Measurements from ENCODE around the gene CTIF. TPM values are rescaled to one million over a fixed set of nuclear protein-coding genes. Genes with fewer than 3 reads are reported as not detected.

CTIF gene
- polyA plus RNA-seq, 1 donor from 2014 or later: 50.2 TPM

- Histone ChIP-seq H3K9me2 (ENCODE audit: insufficient read depth, low read length) (no peaks in the 10 kb centered on the region), H3K4me3 (ENCODE audit: low read length) (no peak overlapping the region), H3K36me3 (ENCODE audit: insufficient read depth, low read length) (no peaks in the 10 kb centered on the region), H3K4me2 (ENCODE audit: low read length) (no peak overlapping the region), H3K9ac (ENCODE audit: low read length) (no peak overlapping the region), H3K79me2 (replicated peaks; ENCODE audit: insufficient read depth, low read length) (no peaks in the 10 kb centered on the region), H3K9me3 (ENCODE audit: low read length) (no peaks in the 10 kb centered on the region), H3K27me3 (ENCODE audit: insufficient read depth, low read depth, low read length) (no peaks in the 10 kb centered on the region), H4K20me1 (ENCODE audit: insufficient read depth) (no peaks in the 10 kb centered on the region), H3K27ac (ENCODE audit: low read length) (no peak overlapping the region), H2AFZ (ENCODE audit: low read depth, low read length) (no peak overlapping the region), H3F3A (ENCODE audit: insufficient read depth, low read length, poor library complexity, severe bottlenecking) (no peaks in the 10 kb centered on the region)
- no peak for TF ChIP-seq EZH2 (IDR thresholded peaks at IDR 0.05; ENCODE audit: borderline replicate concordance, insufficient read depth, low read length, poor library complexity, severe bottlenecking)
- no peak for TF ChIP-seq REST (IDR thresholded peaks at IDR 0.05; ENCODE audit: borderline replicate concordance)
- no peak for TF ChIP-seq TAF1 (IDR thresholded peaks at IDR 0.05; ENCODE audit: low read depth)
- TF ChIP-seq MXI1 (conservative IDR thresholded peaks at IDR 0.05; ENCODE audit: poor library complexity, severe bottlenecking): no peak
- no peak for TF ChIP-seq CTCF (IDR thresholded peaks at IDR 0.05; ENCODE audit: poor library complexity, severe bottlenecking)
- TF ChIP-seq EP300 (conservative IDR thresholded peaks at IDR 0.05; ENCODE audit: poor library complexity, severe bottlenecking): no peak
- no peak for TF ChIP-seq POLR2AphosphoS5 (IDR thresholded peaks at IDR 0.05)
- no peak for TF ChIP-seq SMC3 (conservative IDR thresholded peaks at IDR 0.05; ENCODE audit: poor library complexity)
- no peak for TF ChIP-seq RAD21 (conservative IDR thresholded peaks at IDR 0.05)
Measured at GRCh38 chr18:48795696-48796095, 256.9 kb downstream of the CTIF start.

- Histone ChIP-seq H3F3A (ENCODE audit: insufficient read depth, low read length, poor library complexity, severe bottlenecking) (no peaks in the 10 kb centered on the region), H4K20me1 (ENCODE audit: insufficient read depth) (no peaks in the 10 kb centered on the region), H3K4me2 (ENCODE audit: low read length) (no peak overlapping the region), H3K79me2 (replicated peaks; ENCODE audit: insufficient read depth, low read length) (no peaks in the 10 kb centered on the region), H3K4me3 (ENCODE audit: low read length) (no peak overlapping the region), H3K9me3 (ENCODE audit: low read length) (no peaks in the 10 kb centered on the region), H3K27ac (ENCODE audit: low read length) (no peak overlapping the region), H2AFZ (ENCODE audit: low read depth, low read length) (no peak overlapping the region), H3K9me2 (ENCODE audit: insufficient read depth, low read length) (no peaks in the 10 kb centered on the region), H3K36me3 (ENCODE audit: insufficient read depth, low read length) (no peaks in the 10 kb centered on the region), H3K27me3 (ENCODE audit: insufficient read depth, low read depth, low read length) (no peaks in the 10 kb centered on the region), H3K9ac (ENCODE audit: low read length) (no peak overlapping the region)
- no peak for TF ChIP-seq TAF1 (IDR thresholded peaks at IDR 0.05; ENCODE audit: low read depth)
Measured at GRCh38 chr18:48796491-48797205, 257.8 kb downstream of the CTIF start.

All from neural cell (in vitro differentiated cells).